Inferior parietal cortex (tissue), 1 donor: Measurements from ENCODE around the gene MUC5B.
"Not testable (repeated sequence)": the region's sequence is repeated elsewhere in the genome, so short reads cannot be mapped to it uniquely, and the experiment has no call there.

Experiments used
- DNase-seq: peaks from one replicate; pipeline ENCODE4 v3.0.0-alpha.2; 2016; ENCODE audit errors: extremely low spot score

Gene MUC5B

GRCh38 chr11:1251236-1251770 lies 28.4 kb downstream of the MUC5B start:
- no peak for DNase-seq

- no peak for DNase-seq
Measured at GRCh38 chr11:1252371-1253102, 29.7 kb downstream of the MUC5B start.

GRCh38 chr11:1253103-1253485 lies 30.2 kb downstream of the MUC5B start:
- no peak for DNase-seq

GRCh38 chr11:1254086-1254648 lies 31.3 kb downstream of the MUC5B start:
- DNase-seq = no peak

GRCh38 chr11:1254733-1255132 lies 31.9 kb downstream of the MUC5B start:
- no peak for DNase-seq

- DNase-seq = no peak
Measured at GRCh38 chr11:1255151-1255550, 32.3 kb downstream of the MUC5B start.

- no peak for DNase-seq
Measured at GRCh38 chr11:1256257-1257045, 33.6 kb downstream of the MUC5B start.

- DNase-seq = no peak
Measured at GRCh38 chr11:1257366-1257765, 34.5 kb downstream of the MUC5B start.

GRCh38 chr11:1257916-1258315 lies 35.0 kb downstream of the MUC5B start:
- DNase-seq = no peak

- no peak for DNase-seq
Measured at GRCh38 chr11:1258401-1259075, 35.7 kb downstream of the MUC5B start.

- DNase-seq = no peak
Measured at GRCh38 chr11:1259076-1259461, 36.2 kb downstream of the MUC5B start.

- no peak for DNase-seq
Measured at GRCh38 chr11:1259561-1259960, 36.7 kb downstream of the MUC5B start.

- no peak for DNase-seq
Measured at GRCh38 chr11:1260023-1260501, 37.2 kb downstream of the MUC5B start.

- no peak for DNase-seq
Measured at GRCh38 chr11:1260620-1261019, 37.8 kb downstream of the MUC5B start.

GRCh38 chr11:1261241-1262071 lies 38.6 kb downstream of the MUC5B start:
- DNase-seq = no peak

GRCh38 chr11:1262172-1263006 lies 39.5 kb downstream of the MUC5B start:
- DNase-seq = peak; percentile 86

GRCh38 chr11:1263010-1263409 lies 40.1 kb downstream of the MUC5B start:
- DNase-seq = no peak

- peak; percentile 48 for DNase-seq
Measured at GRCh38 chr11:1264444-1264843, 41.6 kb downstream of the MUC5B start.

GRCh38 chr11:1265480-1265879 lies 42.6 kb downstream of the MUC5B start:
- DNase-seq = not testable (repeated sequence)

GRCh38 chr11:1266976-1267375 lies 44.1 kb downstream of the MUC5B start:
- not testable (repeated sequence) for DNase-seq
